ENCODE results near the gene JUND. TPM values are rescaled to one million over a fixed set of nuclear protein-coding genes. Genes with fewer than 3 reads are reported as not detected.

Gene JUND
- total and polyA plus RNA-seq, 2 of the 8 experiments (the other 6 are each of a cell fraction or from before 2014, with no cell fraction given) = 54.0 to 77.5 TPM

DNA sequence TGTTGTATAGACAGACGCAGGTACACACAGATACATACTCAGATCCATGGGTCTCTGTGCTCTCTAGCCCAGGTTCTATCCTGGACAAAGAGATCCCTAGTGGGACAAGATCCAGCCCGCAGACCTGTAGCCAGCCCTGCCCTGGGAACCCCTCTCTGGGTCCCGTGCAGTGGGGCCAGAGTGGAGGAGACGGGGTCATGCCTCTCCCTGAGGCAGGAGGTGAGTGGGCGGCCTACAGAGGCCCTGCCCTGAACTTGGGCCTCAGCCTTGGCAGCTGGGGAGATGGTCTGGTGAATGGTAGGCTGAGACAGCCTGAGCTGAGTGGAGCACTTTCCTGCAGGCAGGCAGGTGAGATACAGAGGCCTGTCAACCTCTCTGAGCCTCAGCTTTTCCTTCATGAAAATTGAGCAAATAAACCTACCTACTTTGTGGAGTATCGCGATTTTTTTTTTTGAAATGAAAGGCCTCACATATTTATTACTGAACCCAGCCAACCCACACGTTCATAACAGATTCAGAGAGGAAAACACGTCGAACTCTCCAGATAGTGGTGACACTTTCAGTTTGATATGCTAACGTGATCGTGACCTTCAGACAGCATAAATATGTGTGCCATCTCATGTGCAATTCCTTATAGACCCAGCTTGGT is 3.4 kb upstream of the JUND start (continued):
- TF ChIP-seq CHD7 (IDR thresholded peaks at IDR 0.05; ENCODE audit: insufficient replicate concordance, low read length) (no peak), NRF1 (IDR thresholded peaks at IDR 0.05; ENCODE audit: low read depth, low read length) (no peak), SUZ12 (IDR thresholded peaks at IDR 0.05; ENCODE audit: low read length) (no peak)

Measured in H1 (cell line).